HEK293 (cell line): ENCODE data around the gene HS3ST3A1.

ENCODE experiments used
- CTCF ChIP-seq: fragments of 450-650 bp; formaldehyde crosslinking; IDR thresholded peaks from 2 replicates; pipeline ENCODE4 v1.5.1; 2016; ENCODE audit warnings: missing biosample characterization, missing genetic modification characterization
- ZNF391 ChIP-seq: fragments of 450-650 bp; formaldehyde crosslinking; IDR thresholded peaks from 2 replicates; pipeline ENCODE4 v1.5.1; 2016; ENCODE audit warnings: low read depth, missing biosample characterization, missing genetic modification characterization, borderline replicate concordance

GRCh38 chr17:13546851-13547250, 54.9 kb downstream of the HS3ST3A1 start:
- TF ChIP-seq ZNF391 (tag by site-specific recombination), result no peak
- TF ChIP-seq CTCF (tag by site-specific recombination), result no peak
